ENCODE measurements around the gene GATAD2A. TPM values are rescaled to one million over a fixed set of nuclear protein-coding genes. Genes with fewer than 3 reads are reported as not detected.

The GATAD2A gene
- total and polyA plus RNA-seq, 2 of the 13 experiments (the other 11 are each of a cell fraction or from before 2014, with no cell fraction given) = 16.8 to 28.6 TPM

DNA sequence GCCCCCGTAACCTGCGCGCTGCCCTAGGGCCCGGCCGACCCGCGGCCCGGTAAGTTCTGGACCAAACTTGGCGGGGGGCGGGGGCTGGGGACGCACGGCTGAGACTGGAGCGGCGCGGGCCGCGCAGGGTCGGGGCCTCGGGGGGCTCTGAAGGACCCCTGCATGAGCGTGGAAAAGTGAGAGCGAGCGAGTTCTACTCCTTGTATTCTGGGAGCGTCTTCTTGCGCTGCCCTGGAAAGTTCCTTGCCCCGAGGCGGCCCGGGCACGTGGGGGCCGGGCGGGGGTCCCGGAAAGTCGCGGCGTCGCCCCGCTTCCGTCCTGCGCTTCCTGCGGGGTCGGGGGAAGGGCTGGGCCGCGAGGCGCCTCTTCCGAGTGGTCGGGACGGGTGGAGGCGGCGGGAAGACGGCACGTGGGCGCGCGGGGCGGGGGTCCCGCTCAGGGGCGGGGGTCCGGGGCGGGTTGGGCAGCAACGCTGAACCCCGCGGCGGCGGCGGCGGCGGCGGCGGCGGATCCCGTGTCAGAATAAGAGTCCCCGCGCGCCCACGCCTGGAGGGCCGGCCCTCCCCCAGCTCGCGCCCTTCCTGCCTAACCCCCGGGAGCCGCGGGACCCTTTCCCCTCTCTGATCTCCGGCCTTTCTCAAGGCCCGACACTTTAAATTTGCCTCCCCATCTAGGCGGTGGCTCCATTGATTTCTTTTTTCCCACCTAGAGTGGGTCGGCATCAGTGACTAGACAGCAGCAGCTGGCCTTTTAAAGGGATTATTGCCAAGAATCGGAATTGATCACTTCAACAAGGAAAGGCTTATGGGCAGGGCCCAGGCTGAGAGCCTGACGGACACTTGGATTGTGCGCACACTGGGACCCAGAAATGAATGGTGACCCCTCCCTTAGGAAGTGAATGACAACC lies 749 bp downstream of the GATAD2A start (continued):
- TF ChIP-seq HNRNPK (IDR thresholded peaks at IDR 0.05; ENCODE audit: low read depth, low read length, poor library complexity, severe bottlenecking) = no peak
- TF ChIP-seq ZNF556 (CRISPR knock-in tag; IDR thresholded peaks at IDR 0.05; ENCODE audit: borderline replicate concordance) = no peak
- no peak for TF ChIP-seq FOXK2 (IDR thresholded peaks at IDR 0.05)
- TF ChIP-seq, protein P1, sequence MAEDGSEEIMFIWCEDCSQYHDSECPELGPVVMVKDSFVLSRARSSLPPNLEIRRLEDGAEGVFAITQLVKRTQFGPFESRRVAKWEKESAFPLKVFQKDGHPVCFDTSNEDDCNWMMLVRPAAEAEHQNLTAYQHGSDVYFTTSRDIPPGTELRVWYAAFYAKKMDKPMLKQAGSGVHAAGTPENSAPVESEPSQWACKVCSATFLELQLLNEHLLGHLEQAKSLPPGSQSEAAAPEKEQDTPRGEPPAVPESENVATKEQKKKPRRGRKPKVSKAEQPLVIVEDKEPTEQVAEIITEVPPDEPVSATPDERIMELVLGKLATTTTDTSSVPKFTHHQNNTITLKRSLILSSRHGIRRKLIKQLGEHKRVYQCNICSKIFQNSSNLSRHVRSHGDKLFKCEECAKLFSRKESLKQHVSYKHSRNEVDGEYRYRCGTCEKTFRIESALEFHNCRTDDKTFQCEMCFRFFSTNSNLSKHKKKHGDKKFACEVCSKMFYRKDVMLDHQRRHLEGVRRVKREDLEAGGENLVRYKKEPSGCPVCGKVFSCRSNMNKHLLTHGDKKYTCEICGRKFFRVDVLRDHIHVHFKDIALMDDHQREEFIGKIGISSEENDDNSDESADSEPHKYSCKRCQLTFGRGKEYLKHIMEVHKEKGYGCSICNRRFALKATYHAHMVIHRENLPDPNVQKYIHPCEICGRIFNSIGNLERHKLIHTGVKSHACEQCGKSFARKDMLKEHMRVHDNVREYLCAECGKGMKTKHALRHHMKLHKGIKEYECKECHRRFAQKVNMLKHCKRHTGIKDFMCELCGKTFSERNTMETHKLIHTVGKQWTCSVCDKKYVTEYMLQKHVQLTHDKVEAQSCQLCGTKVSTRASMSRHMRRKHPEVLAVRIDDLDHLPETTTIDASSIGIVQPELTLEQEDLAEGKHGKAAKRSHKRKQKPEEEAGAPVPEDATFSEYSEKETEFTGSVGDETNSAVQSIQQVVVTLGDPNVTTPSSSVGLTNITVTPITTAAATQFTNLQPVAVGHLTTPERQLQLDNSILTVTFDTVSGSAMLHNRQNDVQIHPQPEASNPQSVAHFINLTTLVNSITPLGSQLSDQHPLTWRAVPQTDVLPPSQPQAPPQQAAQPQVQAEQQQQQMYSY (CRISPR knock-in tag; IDR thresholded peaks at IDR 0.05) = no peak
- no peak for TF ChIP-seq ZNF225 (CRISPR knock-in tag; IDR thresholded peaks at IDR 0.05)
- TF ChIP-seq KLF9 (CRISPR knock-in tag; IDR thresholded peaks at IDR 0.05; ENCODE audit: low read depth) = no peak
- TF ChIP-seq, protein P2, sequence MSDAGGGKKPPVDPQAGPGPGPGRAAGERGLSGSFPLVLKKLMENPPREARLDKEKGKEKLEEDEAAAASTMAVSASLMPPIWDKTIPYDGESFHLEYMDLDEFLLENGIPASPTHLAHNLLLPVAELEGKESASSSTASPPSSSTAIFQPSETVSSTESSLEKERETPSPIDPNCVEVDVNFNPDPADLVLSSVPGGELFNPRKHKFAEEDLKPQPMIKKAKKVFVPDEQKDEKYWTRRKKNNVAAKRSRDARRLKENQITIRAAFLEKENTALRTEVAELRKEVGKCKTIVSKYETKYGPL (CRISPR knock-in tag; IDR thresholded peaks at IDR 0.05) = no peak
- TF ChIP-seq, protein P3, sequence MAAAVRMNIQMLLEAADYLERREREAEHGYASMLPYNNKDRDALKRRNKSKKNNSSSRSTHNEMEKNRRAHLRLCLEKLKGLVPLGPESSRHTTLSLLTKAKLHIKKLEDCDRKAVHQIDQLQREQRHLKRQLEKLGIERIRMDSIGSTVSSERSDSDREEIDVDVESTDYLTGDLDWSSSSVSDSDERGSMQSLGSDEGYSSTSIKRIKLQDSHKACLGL (CRISPR knock-in tag; IDR thresholded peaks at IDR 0.05) = no peak
- TF ChIP-seq, protein P4, sequence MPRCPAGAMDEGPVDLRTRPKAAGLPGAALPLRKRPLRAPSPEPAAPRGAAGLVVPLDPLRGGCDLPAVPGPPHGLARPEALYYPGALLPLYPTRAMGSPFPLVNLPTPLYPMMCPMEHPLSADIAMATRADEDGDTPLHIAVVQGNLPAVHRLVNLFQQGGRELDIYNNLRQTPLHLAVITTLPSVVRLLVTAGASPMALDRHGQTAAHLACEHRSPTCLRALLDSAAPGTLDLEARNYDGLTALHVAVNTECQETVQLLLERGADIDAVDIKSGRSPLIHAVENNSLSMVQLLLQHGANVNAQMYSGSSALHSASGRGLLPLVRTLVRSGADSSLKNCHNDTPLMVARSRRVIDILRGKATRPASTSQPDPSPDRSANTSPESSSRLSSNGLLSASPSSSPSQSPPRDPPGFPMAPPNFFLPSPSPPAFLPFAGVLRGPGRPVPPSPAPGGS (CRISPR knock-in tag; IDR thresholded peaks at IDR 0.05) = no peak
- TF ChIP-seq NFYB (CRISPR knock-in tag; IDR thresholded peaks at IDR 0.05) = no peak
- TF ChIP-seq ATF7-NPFF (CRISPR knock-in tag; IDR thresholded peaks at IDR 0.05; ENCODE audit: low read depth) = no peak
- TF ChIP-seq KDM3A (CRISPR knock-in tag; IDR thresholded peaks at IDR 0.05; ENCODE audit: low read depth) = no peak
- no peak for TF ChIP-seq POLR2G (IDR thresholded peaks at IDR 0.05; ENCODE audit: low read depth, low read length)
- TF ChIP-seq RBM39 (IDR thresholded peaks at IDR 0.05; ENCODE audit: low read depth, low read length, poor library complexity, severe bottlenecking) = peak; percentile 28
- TF ChIP-seq CBX2 (IDR thresholded peaks at IDR 0.05; ENCODE audit: low read depth, low read length) = no peak
- no peak for TF ChIP-seq CBX2 (CRISPR knock-in tag; IDR thresholded peaks at IDR 0.05; ENCODE audit: low read depth)
- TF ChIP-seq, protein P5, sequence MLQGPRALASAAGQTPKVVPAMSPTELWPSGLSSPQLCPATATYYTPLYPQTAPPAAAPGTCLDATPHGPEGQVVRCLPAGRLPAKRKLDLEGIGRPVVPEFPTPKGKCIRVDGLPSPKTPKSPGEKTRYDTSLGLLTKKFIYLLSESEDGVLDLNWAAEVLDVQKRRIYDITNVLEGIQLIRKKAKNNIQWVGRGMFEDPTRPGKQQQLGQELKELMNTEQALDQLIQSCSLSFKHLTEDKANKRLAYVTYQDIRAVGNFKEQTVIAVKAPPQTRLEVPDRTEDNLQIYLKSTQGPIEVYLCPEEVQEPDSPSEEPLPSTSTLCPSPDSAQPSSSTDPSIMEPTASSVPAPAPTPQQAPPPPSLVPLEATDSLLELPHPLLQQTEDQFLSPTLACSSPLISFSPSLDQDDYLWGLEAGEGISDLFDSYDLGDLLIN (CRISPR knock-in tag; IDR thresholded peaks at IDR 0.05; ENCODE audit: borderline replicate concordance) = no peak
- TF ChIP-seq NFE2L2 (IDR thresholded peaks at IDR 0.05; ENCODE audit: low read length) = no peak
- 0 out of 2 replicates have a peak, but pooled peaks have one; percentile 8 for TF ChIP-seq TAF1 (CRISPR knock-in tag; IDR thresholded peaks at IDR 0.05)
